Transverse colon (tissue), 4 donors: Measurements from ENCODE around the gene TMEM98. TPM values are rescaled to one million over a fixed set of nuclear protein-coding genes. Genes with fewer than 3 reads are reported as not detected.
"Not testable (repeated sequence)": the region's sequence is repeated elsewhere in the genome, so short reads cannot be mapped to it uniquely, and the experiment has no call there.

Source experiments
- DNase-seq: peaks from one replicate; pipeline ENCODE4 v3.0.0-alpha.2; 2019
- H3K27ac ChIP-seq, 4 donors: fragments of 200-600 bp; sonication (generic); 2 replicates each; pipeline ENCODE4 v1.5.1; 2016 to 2018; ENCODE audit warnings: inconsistent platforms in 4 of 4
- H3K27me3 ChIP-seq: fragments of 200-600 bp; sonication (generic); 2 replicates; pipeline ENCODE4 v1.5.1; 2017; ENCODE audit warnings: inconsistent platforms
- H3K36me3 ChIP-seq, 4 donors: fragments of 200-600 bp; sonication (generic); 2 replicates each; pipeline ENCODE4 v1.5.1; 2017 to 2019; ENCODE audit warnings: inconsistent platforms in 4 of 4
- H3K4me1 ChIP-seq, 4 donors: fragments of 200-600 bp; sonication (generic); 2 replicates each; pipeline ENCODE4 v1.5.1; 2017 to 2020; ENCODE audit warnings: inconsistent platforms in 4 of 4
- H3K4me3 ChIP-seq, 4 donors: fragments of 200-600 bp; sonication (generic); 1 replicate in 1 of 4; 2 replicates in 3 of 4; pipeline versions ENCODE4 v1.5.1 to v1.6.1; 2017 to 2019; ENCODE audit warnings: inconsistent platforms in 4 of 4
- H3K9me3 ChIP-seq, 2 donors: fragments of 200-600 bp; sonication (generic); 2 replicates each; pipeline ENCODE4 v1.5.1; 2017 to 2019; ENCODE audit warnings: inconsistent platforms in 2 of 2
- CTCF ChIP-seq, 5 experiments: fragments of 200-600 bp in 3 of 5; fragments of 450-650 bp in 2 of 5; sonication (generic) in 3 of 5; IDR thresholded peaks; 1 replicate in 2 of 5; 2 replicates in 3 of 5; pipeline ENCODE4 v1.5.1; 2016 to 2017; ENCODE audit warnings: antibody characterized with exemption in 5 of 5, inconsistent platforms in 3 of 5, mild to moderate bottlenecking in 2 of 5, moderate library complexity in 1 of 5
- EP300 ChIP-seq: sonication (generic); formaldehyde crosslinking; IDR thresholded peaks from one replicate; pipeline ENCODE4 v1.6.1; 2017; ENCODE audit warnings: antibody characterized with exemption, low read depth
- POLR2A ChIP-seq: fragments of 450-650 bp; IDR thresholded peaks from one replicate; pipeline ENCODE4 v1.6.1; 2016; ENCODE audit warnings: antibody characterized with exemption, mild to moderate bottlenecking, moderate library complexity
- POLR2AphosphoS5 ChIP-seq, 3 donors: sonication (generic); formaldehyde crosslinking; IDR thresholded peaks; one replicate each; pipeline ENCODE4 v1.6.1; 2016; ENCODE audit warnings: antibody characterized with exemption in 3 of 3
- WGBS, 2 donors: methylation state at CpG; one replicate each; pipeline ENCODE4 v1.1.5; 2018; ENCODE audit warnings: low coverage in 1 of 2; 5-methylcytosine and 5-hydroxymethylcytosine counted together
- in situ Hi-C, 4 donors: fragments of 200-750 bp; cut with MboI; loops; one replicate each; pipeline versions ENCODE4 v1.15.0 to v1.15.1; 2017; ENCODE audit warnings: low sequenced_read_pairs in 3 of 4, low pct_ligation_motif_present in 1 of 4, low pct_unique_long_range_greater_than_20kb in 1 of 4
- intact Hi-C: fragments of 100-400 bp; cut with DNase I; formaldehyde crosslinking; loops from one replicate; pipeline ENCODE4 v1.15.1; 2023; ENCODE audit warnings: low total_unique reads
- total RNA-seq, 4 donors: library from RNA; depleted of rRNA; stranded (reverse); fragments of >200 nt; gene quantifications; one replicate each; pipeline ENCODE4 v1.1.0, GENCODE V29; 2016

The TMEM98 gene
- total RNA-seq, 4 donors from 2014 or later: 70.7 to 219 (median 175) TPM

- intact Hi-C loops (no loop called here), in situ Hi-C loops (loop anchor here in 1 of 4 donors (10.0 kb wide), 1 partner anchor 97 kb away; no protein-coding TSS in a partner anchor)
- peaks cover 11 to 15% (median 14%) of the 10 kb centered on the region in 4 donors for H3K4me1 ChIP-seq
- no peak overlapping the region for H3K27ac ChIP-seq
- H3K36me3 ChIP-seq: no peaks in the 10 kb centered on the region
- no peak for DNase-seq
- H3K27me3 ChIP-seq: no peaks in the 10 kb centered on the region
- WGBS, 2 donors: 68 to 78% methylated on average over 4 to 6 of the region's 6 CpGs
- H3K9me3 ChIP-seq: no peaks in the 10 kb centered on the region
- H3K4me3 ChIP-seq: no peak overlapping the region
- no peak for TF ChIP-seq POLR2A
Observed at GRCh38 chr17:32882029-32882428, 45.9 kb upstream of the TMEM98 start.

GRCh38 chr17:32882734-32883133 lies 45.2 kb upstream of the TMEM98 start:
- Histone ChIP-seq H3K27ac (no peak overlapping the region), H3K36me3 (no peaks in the 10 kb centered on the region), H3K27me3 (no peaks in the 10 kb centered on the region), H3K9me3 (no peaks in the 10 kb centered on the region), H3K4me1 (peaks cover 6 to 10% (median 8%) of the 10 kb centered on the region in 4 donors), H3K4me3 (no peak overlapping the region)
- intact Hi-C loops (no loop called here), in situ Hi-C loops (loop anchor here in 1 of 4 donors (10.0 kb wide), 1 partner anchor 98 kb away; no protein-coding TSS in a partner anchor)
- no peak for TF ChIP-seq EP300
- no peak for TF ChIP-seq CTCF (IDR thresholded peaks at IDR 0.05)
- no peak for TF ChIP-seq POLR2A
- no peak for TF ChIP-seq POLR2AphosphoS5 (IDR thresholded peaks at IDR 0.05)
- no peak for DNase-seq
- 75 to 100% methylated on average over 2 to 4 of the region's 4 CpGs for WGBS, 2 donors

- intact Hi-C loops, H3K27me3 ChIP-seq, H3K9me3 ChIP-seq, DNase-seq, H3K36me3 ChIP-seq, H3K27ac ChIP-seq, H3K4me1 ChIP-seq, H3K4me3 ChIP-seq: not testable (repeated sequence)
- WGBS, 2 donors: 75 to 94% methylated on average over 4 to 9 of the region's 16 CpGs
- in situ Hi-C loops: loop anchor here in 1 of 4 donors (10.0 kb wide), 1 partner anchor 102 kb away; no protein-coding TSS in a partner anchor
Observed at GRCh38 chr17:32886951-32887350, 41.0 kb upstream of the TMEM98 start.

- H3K27ac ChIP-seq, H3K27me3 ChIP-seq, DNase-seq, H3K4me3 ChIP-seq, H3K36me3 ChIP-seq, H3K9me3 ChIP-seq, H3K4me1 ChIP-seq, intact Hi-C loops: not testable (repeated sequence)
- in situ Hi-C loops: loop anchor here in 1 of 4 donors (10.0 kb wide), 1 partner anchor 103 kb away; no protein-coding TSS in a partner anchor
- WGBS, 2 donors: no CpG with 5 or more reads among the region's 14 CpGs
Observed at GRCh38 chr17:32887410-32887809, 40.5 kb upstream of the TMEM98 start.

- Histone ChIP-seq H3K9me3 (no peaks in the 10 kb centered on the region), H3K27ac (no peak overlapping the region), H3K36me3 (no peaks in the 10 kb centered on the region), H3K4me1 (no peaks in the 10 kb centered on the region), H3K4me3 (no peak overlapping the region), H3K27me3 (no peaks in the 10 kb centered on the region)
- TF ChIP-seq CTCF (IDR thresholded peaks at IDR 0.05) (no peak), POLR2A (no peak), EP300 (no peak), POLR2AphosphoS5 (IDR thresholded peaks at IDR 0.05) (no peak)
- no peak for DNase-seq
- in situ Hi-C loops (no loop called here), intact Hi-C loops (no loop called here)
- 65 to 69% methylated on average over 3 to 4 of the region's 4 CpGs for WGBS, 2 donors
Observed at GRCh38 chr17:32894245-32894644, 33.7 kb upstream of the TMEM98 start.
